Thoracic aorta (tissue), 2 donors: ENCODE measurements around the gene FGF9. TPM values are rescaled to one million over a fixed set of nuclear protein-coding genes. Genes with fewer than 3 reads are reported as not detected.

Experiments
- ATAC-seq: fragments of 150-250 bp; one replicate; pipeline ENCODE4 v1.8.0; 2017; ENCODE audit warnings: low read depth; ENCODE audit not compliant: insufficient number of reproducible peaks, low FRiP score
- DNase-seq: peaks from one replicate; pipeline ENCODE4 v3.0.0-alpha.2; 2020; ENCODE audit warnings: low spot score
- H3K27ac ChIP-seq, 2 donors: fragments of 200-600 bp; sonication (generic); 1 replicate in 1 of 2; 2 replicates in 1 of 2; pipeline ENCODE4 v1.5.1; 2016; ENCODE audit warnings: mild to moderate bottlenecking in 2 of 2, moderate library complexity in 2 of 2
- H3K27me3 ChIP-seq: fragments of 200-600 bp; sonication (generic); replicated peaks from 2 replicates; pipeline ENCODE4 v1.6.0; 2016; ENCODE audit warnings: mild to moderate bottlenecking; ENCODE audit not compliant: insufficient read depth
- H3K36me3 ChIP-seq: fragments of 200-600 bp; sonication (generic); one replicate; pipeline ENCODE4 v1.5.1; 2016
- H3K4me1 ChIP-seq, 2 donors: fragments of 200-600 bp; sonication (generic); 1 replicate in 1 of 2; 2 replicates in 1 of 2; pipeline versions ENCODE4 v1.5.1 to v1.6.0; 2016; ENCODE audit warnings: low read depth in 2 of 2, mild to moderate bottlenecking in 1 of 2; ENCODE audit not compliant: control insufficient read depth in 1 of 2
- H3K4me3 ChIP-seq: fragments of 200-600 bp; sonication (generic); 2 replicates; pipeline ENCODE4 v1.5.1; 2016; ENCODE audit warnings: mild to moderate bottlenecking
- H3K9me3 ChIP-seq: fragments of 200-600 bp; sonication (generic); 2 replicates; pipeline ENCODE4 v1.5.1; 2016
- total RNA-seq, 2 donors: library from RNA; depleted of rRNA; stranded (reverse); fragments of >200 nt; gene quantifications; one replicate each; pipeline versions ENCODE4 v1.1.0 to v1.2.3, GENCODE V29; 2016
- TF ChIP-seq, protein P1 (sequence below): fragments of 200-600 bp; sonication (generic); IDR thresholded peaks from one replicate; pipeline ENCODE4 v1.5.1; 2019; ENCODE audit warnings: antibody characterized with exemption

The FGF9 gene
- total RNA-seq, 2 donors from 2014 or later = 0.27 TPM; not detected in 1

DNA sequence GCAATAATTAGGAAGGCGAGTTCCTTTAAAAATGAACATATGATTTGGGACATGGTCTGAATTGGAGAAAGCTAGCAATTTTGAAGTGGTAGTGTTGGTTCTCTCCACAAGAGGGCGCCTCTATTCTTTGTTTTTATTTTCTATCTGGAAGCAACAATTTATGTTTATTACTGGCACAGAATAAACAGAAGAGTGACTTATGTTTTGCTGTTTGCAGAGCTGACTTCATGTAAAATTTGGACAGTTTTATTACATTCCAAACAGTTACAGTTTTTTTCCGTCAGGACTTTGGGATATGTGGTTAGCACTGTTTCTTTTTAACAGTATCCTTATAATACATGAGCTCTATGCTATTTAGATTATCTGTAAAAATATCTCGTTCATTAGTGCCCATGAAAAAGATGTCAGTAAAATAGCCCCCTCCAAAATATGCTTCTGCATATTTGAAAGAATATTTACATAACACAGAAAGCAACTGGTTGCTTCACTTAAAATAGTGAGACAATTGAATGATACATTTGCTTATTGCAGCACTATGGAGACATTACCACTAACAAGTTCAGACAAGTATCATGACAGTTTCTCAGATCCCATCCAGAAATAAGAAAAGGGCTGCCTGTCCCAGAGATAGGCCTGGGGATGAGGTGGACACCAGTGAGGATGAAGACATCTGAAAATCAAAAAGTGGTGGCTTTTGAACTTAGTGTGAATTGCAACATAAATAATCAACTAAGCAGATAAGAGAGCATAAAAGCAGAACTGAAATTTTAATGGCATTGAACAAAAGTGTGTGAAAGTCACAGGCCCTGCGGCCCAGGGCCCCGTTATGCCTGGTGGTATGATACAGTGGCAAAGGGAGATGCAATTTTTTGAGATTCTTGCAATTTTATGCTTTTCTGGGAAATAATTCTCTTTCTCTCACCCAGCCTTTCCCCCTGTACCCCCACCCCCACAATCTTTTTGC lies 32.3 kb upstream of the FGF9 start:
- Histone ChIP-seq H3K36me3 (no peaks in the 10 kb centered on the region), H3K27ac (no peak overlapping the region), H3K9me3 (no peaks in the 10 kb centered on the region), H3K4me1 (no peaks in the 10 kb centered on the region), H3K4me3 (no peak overlapping the region), H3K27me3 (no peaks in the 10 kb centered on the region)
- TF ChIP-seq, protein P1, sequence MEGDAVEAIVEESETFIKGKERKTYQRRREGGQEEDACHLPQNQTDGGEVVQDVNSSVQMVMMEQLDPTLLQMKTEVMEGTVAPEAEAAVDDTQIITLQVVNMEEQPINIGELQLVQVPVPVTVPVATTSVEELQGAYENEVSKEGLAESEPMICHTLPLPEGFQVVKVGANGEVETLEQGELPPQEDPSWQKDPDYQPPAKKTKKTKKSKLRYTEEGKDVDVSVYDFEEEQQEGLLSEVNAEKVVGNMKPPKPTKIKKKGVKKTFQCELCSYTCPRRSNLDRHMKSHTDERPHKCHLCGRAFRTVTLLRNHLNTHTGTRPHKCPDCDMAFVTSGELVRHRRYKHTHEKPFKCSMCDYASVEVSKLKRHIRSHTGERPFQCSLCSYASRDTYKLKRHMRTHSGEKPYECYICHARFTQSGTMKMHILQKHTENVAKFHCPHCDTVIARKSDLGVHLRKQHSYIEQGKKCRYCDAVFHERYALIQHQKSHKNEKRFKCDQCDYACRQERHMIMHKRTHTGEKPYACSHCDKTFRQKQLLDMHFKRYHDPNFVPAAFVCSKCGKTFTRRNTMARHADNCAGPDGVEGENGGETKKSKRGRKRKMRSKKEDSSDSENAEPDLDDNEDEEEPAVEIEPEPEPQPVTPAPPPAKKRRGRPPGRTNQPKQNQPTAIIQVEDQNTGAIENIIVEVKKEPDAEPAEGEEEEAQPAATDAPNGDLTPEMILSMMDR = peak; percentile 76
- ATAC-seq (no peak), DNase-seq (no peak)

DNA sequence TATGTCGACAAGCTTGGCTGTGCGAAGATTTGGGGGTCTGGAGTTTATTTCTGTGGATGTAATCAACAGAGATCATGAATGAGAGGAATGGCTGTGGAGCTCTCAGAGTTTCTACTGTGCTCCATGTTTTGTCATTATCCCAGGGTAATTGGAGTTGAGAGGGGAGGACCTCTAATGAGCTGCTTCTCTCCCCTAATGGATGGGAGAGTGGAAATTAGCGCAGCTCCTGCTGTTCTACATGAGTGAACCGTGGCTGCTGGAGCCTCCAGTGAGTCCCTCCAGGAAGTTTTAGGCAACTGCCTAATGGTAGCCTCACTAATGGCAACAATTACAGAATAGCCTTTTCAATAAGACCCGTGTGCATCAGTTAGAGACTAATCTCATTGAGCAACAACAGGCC lies 31.3 kb upstream of the FGF9 start:
- no peaks in the 10 kb centered on the region for H3K27me3 ChIP-seq
- no peaks in the 10 kb centered on the region for H3K4me1 ChIP-seq
- no peak overlapping the region for H3K4me3 ChIP-seq
- no peak for DNase-seq
- H3K36me3 ChIP-seq = no peaks in the 10 kb centered on the region
- no peak overlapping the region for H3K27ac ChIP-seq
- H3K9me3 ChIP-seq = no peaks in the 10 kb centered on the region
- TF ChIP-seq, protein P1 = no peak
- no peak for ATAC-seq

DNA sequence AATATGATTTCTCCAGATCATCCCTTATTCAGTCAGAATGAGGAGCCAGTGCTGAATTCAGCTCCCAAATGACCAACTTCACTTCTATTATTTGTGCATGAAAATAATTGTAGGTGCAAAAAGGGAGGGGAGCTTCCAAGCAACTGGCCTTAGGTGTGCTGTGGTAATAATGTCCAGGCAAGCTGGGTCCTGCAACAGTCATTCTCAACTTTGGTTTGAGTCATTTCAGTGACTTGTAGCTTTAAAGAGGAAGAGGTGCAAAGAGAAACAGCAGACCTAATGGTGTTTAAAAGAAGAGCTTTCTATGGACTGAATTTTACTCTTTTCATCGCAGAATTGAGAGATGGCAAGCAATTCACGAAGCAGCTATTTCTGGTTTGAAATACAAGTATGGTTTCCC lies 29.2 kb upstream of the FGF9 start:
- ATAC-seq (no peak), DNase-seq (no peak)
- H3K27me3 ChIP-seq = no peaks in the 10 kb centered on the region
- H3K4me3 ChIP-seq = no peak overlapping the region
- TF ChIP-seq, protein P1 = no peak
- H3K27ac ChIP-seq = no peak overlapping the region
- no peaks in the 10 kb centered on the region for H3K4me1 ChIP-seq
- no peaks in the 10 kb centered on the region for H3K36me3 ChIP-seq
- no peaks in the 10 kb centered on the region for H3K9me3 ChIP-seq

DNA sequence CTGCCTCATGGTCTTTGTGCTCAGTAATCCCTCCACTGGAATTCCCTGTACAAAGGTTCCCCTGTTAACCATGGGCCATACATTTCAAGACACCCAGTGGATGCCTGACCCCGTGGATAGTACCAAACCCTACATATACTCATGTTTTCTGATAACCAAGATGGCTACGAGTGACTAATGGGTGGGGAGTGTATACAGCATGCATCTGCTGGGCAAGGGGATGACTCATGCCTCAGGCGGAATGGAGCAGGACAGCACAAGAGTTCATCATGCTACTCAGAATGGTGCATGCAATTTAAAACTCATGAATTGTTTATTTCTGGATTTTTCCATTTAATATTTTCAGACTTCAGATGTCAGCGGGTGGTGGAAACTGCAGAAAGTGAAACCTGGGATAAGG lies 13.3 kb upstream of the FGF9 start:
- H3K9me3 ChIP-seq = no peaks in the 10 kb centered on the region
- ATAC-seq (no peak), DNase-seq (no peak)
- H3K27me3 ChIP-seq = no peaks in the 10 kb centered on the region
- TF ChIP-seq, protein P1 = no peak
- H3K36me3 ChIP-seq = no peaks in the 10 kb centered on the region
- H3K27ac ChIP-seq = no peak overlapping the region
- no peaks in the 10 kb centered on the region for H3K4me1 ChIP-seq
- no peak overlapping the region for H3K4me3 ChIP-seq

DNA sequence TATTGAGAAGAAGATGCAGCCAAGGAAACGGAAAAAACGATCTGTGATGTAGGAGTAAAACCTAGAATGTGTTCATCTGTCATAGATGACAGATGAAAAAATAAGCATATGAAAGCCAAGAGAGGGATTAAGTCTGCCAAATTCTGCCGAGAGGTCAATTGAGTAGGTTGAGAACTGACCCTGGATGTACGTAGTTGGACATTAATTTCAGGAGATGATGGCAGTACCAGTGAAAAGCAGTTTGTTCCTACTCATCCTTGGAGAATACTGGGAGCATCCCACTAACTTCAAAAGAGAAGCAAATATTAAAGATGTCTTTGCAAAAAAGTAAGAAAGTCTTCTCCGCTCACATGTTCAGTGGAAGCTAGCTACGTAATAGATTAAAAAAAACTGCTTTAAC lies 11.8 kb upstream of the FGF9 start:
- Histone ChIP-seq H3K36me3 (no peaks in the 10 kb centered on the region), H3K27ac (no peak overlapping the region), H3K4me3 (no peak overlapping the region), H3K4me1 (no peaks in the 10 kb centered on the region), H3K9me3 (no peaks in the 10 kb centered on the region), H3K27me3 (no peaks in the 10 kb centered on the region)
- ATAC-seq = no peak
- TF ChIP-seq, protein P1 = no peak
- no peak for DNase-seq
